GM21576 (cell line): ENCODE measurements around the gene COG6.

Experiments
- ATAC-seq: cut with Tn5 transposase; IDR thresholded peaks from one replicate; pipeline ENCODE4 v1.9.1; 2021; ENCODE audit warnings: mild to moderate bottlenecking, moderate library complexity; ENCODE audit not compliant: unreplicated experiment

COG6 gene

DNA sequence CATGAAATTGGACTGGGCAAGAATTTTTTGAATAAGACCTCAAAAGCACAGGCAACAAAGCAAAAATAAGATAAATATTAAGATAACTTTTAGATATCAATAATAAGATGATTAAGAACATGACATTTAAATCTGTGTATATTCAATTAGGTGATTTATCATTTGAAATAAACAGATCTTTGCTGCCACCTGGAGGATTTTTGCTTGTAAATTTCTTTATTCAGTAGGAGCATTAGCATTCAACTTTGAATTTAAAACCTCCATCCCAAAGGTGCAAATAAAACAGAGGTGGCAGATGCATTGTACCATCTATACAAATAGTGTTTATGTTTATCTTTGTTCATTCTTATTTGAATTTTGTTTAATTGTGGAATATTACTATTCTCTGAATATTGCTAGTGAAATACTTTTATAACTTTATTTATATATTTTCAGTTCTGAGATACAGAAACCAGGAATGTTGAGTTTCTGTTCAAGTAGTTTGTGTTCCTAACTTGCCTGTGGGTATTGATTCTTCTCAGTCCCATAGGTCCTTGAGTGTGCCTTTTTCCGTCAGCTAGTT, 20.9 kb downstream of the COG6 start:
- no peak for ATAC-seq

GRCh38 chr13:39682310-39682709, 26.8 kb downstream of the COG6 start:
- ATAC-seq: peak; percentile 36

GRCh38 chr13:39682788-39683187, 27.3 kb downstream of the COG6 start:
- ATAC-seq: peak; percentile 68

DNA sequence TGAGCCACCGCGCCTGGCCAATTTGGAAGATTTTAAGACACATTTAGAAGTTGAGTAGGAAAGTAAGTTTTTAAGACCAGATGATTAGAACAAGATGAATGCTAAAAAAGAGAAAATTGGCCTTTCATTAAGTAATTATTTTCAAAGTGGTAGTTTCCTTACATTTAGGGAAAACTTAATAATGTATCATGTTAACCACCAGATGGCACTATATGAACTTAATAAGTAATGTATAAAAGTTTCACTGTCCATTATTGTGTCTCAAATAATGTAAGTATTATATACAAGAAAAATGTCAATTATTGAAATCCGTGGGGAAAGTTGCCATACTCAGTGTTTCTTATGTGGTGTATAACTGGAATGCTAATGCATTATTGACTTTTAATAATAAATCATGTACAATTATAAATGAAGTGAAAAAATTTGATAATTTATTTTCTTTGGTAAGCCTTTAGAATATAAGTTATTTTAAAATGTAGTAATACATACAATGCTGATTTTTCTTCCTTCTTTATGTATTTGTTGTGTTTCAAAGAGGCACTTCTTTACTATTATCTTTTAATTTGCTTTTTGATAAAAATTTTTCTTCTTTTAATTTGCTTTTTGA, 29.2 kb downstream of the COG6 start:
- no peak for ATAC-seq

GRCh38 chr13:39685652-39686051, 30.2 kb downstream of the COG6 start:
- ATAC-seq: no peak

DNA sequence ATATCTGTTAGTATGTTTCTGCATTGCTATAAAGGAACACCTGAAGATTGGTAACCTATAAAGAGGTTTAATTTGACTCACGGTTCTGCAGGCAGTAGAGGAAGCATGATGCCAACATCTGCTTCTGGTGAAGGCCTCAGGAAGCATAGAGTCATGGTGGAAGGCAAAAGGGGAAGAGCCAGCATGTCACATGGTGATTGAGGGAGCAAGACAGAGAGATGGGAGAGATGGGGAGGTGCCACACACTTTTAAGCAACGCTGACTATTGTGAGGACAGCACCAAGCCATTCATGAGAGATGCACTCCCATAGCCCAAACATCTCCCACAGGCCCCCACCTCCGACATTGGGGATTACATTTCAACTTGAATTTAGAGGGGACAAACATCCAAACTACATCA, 32.8 kb downstream of the COG6 start:
- peak; percentile 15 for ATAC-seq

DNA sequence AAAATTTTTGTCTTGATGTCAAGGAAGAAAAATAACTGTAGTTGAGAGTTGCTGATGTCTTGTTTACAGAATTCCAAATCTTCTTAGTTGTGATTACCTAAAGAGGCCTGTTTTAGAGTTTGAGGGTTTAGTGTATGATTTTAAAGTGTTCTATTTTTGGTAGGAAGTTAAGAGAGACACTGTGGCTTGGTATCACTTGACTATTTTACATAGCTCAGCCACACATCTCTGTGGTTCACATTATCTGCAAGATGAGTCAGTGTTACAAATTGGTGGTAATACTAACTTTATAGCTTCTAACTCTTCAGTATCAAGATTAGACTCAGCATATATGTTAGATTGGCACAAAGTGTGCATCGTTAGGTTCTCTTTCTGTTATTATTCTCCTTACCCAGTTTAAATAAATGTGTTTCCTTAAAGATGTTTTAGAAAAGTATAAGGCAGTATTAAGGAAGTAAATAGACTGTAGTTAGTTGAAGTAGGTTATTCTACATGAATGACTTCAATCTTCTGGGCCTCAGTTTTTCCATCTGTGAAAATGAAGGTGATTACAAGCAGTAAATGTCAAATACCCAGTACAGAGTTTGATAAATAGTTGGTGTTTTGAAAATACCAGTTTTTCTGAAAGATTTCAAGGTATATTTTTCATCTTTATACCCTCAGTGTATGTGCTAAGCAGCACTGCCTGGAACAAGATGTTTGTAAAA, 33.4 kb downstream of the COG6 start:
- peak; percentile 79 for ATAC-seq

- no peak for ATAC-seq
Observed at GRCh38 chr13:39692660-39693438, 37.4 kb downstream of the COG6 start.

DNA sequence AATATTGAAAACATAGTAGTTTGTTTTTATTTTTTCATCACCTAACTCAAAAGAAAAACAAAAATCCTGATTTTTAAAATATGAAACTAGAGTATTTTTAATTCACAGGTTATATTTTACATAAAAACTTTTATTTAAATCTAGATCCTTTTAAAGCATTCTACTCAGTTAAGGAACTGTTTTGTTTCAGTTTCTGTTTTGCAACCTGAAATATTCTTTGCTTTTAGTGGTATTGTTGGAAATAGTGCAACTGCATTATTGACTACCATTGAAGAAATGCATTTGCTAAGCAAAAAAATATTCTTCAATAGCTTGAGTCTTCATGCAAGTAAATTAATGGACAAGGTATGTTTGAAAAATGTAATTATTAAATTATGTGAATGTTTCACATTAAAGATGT, 43.8 kb downstream of the COG6 start:
- ATAC-seq: no peak

- no peak for ATAC-seq
Observed at GRCh38 chr13:39712626-39713025, 57.2 kb downstream of the COG6 start.

DNA sequence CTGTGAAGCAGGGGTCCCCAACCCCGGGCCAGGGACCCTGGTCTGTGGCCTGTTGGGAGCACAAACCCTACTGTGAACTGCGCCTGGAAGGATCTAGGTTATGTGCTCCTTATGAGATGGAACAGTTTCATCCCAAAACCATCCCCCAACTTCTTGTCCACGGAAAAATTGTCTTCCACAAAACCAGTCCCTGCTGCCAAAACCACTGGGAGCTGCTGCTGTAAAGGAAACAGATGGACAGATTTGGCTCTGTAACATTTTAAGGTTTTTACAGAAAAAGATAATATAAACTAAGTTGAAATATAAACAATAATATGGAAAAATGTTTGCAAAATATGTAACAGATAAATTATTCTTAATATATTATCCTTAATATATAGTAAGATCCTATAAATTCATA, 73.7 kb downstream of the COG6 start:
- no peak for ATAC-seq

- no peak for ATAC-seq
Observed at GRCh38 chr13:39734952-39735351, 79.5 kb downstream of the COG6 start.

- ATAC-seq: no peak
Observed at GRCh38 chr13:39737047-39737446, 81.6 kb downstream of the COG6 start.

DNA sequence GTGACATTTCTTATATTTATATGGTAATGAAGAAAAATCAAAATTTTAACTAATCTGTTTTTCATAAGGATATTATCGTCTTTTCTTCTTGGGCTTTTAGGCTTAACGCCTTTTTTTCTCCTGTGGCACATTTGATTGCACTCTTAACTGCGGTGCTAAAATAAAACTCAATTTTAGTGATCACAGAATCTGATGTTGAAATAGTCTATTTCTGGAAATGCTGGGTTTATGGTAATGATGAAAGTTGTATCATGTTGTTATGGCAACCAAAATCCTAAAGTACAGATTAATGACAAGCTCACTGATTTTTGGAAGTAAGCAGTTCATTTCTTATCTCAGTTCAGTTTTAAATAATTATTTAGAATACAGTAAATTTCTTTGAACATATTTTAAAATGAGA, 85.3 kb downstream of the COG6 start:
- no peak for ATAC-seq

DNA sequence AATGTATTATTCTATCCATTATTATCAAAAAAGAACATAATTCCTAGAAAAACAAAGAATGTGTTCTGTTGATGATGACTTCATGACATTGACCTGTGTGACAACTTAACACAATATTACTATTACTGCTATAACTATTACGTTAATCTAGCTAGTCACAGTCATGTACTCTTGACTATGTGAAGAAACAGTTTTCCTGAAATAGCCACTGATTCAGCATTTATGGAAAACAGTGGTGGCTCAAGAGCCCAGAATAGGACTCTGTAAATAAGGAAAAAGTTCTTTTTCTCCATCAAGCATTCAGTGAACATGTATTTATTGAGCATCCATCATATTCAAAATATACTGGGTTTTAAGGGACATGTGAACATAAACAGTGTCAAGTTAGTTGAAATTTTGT, 93.5 kb downstream of the COG6 start:
- no peak for ATAC-seq

- no peak for ATAC-seq
Observed at GRCh38 chr13:39749528-39749927, 94.1 kb downstream of the COG6 start.

DNA sequence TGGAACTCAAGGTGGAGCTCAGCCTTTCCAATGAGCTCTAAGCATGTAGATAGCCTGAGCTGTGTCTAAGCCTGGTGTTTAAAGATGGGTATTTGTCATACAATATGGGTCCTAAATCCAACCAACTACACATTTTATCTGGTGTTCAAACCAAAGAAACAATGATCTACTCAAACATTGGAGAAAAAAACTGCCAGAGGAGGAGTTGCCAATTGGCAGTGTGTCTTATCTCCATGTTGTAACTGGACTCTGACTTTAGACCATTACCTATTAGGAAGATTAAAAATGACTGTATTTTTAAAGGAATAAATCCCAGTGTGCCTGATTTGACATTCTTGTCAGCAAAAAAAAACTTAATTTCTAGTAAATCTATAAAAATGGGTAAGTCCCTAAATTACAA, 96.3 kb downstream of the COG6 start:
- ATAC-seq: no peak

- peak; percentile 76 for ATAC-seq
Observed at GRCh38 chr13:39760521-39760920, 105.1 kb downstream of the COG6 start.

GRCh38 chr13:39765801-39766463, 110.5 kb downstream of the COG6 start:
- no peak for ATAC-seq

GRCh38 chr13:39766464-39767158, 111.1 kb downstream of the COG6 start:
- ATAC-seq: no peak
